SU-DHL-6 (cell line): ENCODE results near the gene NKX6-2.

Experiments used
- CTCF ChIP-seq: fragments of 200-600 bp; sonication (generic); IDR thresholded peaks from one replicate; pipeline ENCODE4 v1.5.1; 2017; ENCODE audit warnings: antibody characterized with exemption, mild to moderate bottlenecking, low read length, moderate library complexity; ENCODE audit not compliant: insufficient read depth, poor library complexity, severe bottlenecking
- EZH2phosphoT487 ChIP-seq: fragments of 200-600 bp; sonication (generic), shearing (Covaris generic); conservative IDR thresholded peaks from 2 replicates; pipeline ENCODE4 v1.6.1; 2018; ENCODE audit warnings: mild to moderate bottlenecking, antibody characterized with exemption, low read length, moderate library complexity, mixed read lengths

GRCh38 chr10:132733926-132734325 lies 52.0 kb downstream of the NKX6-2 start:
- TF ChIP-seq CTCF = no peak
- no peak for TF ChIP-seq EZH2phosphoT487
